B cell (primary cell): ENCODE results near the gene AHRR. TPM values are rescaled to one million over a fixed set of nuclear protein-coding genes. Genes with fewer than 3 reads are reported as not detected.

ENCODE experiments used
- ATAC-seq: fragments of 200-7000 bp; cut with Tn5 transposase; one replicate; pipeline ENCODE4 v1.10.0; 2021; ENCODE audit warnings: low read depth, mild to moderate bottlenecking, moderate number of reproducible peaks, moderate library complexity
- CTCF ChIA-PET: fragments of 350-600 bp; sonication (Branson Sonifier 250); formaldehyde crosslinking; loops from one replicate; lab custom pipeline; 2021; ENCODE audit warnings: antibody characterized with exemption, inconsistent platforms; lab: Charles Lee
- POLR2A ChIA-PET: fragments of 350-600 bp; sonication (Branson Sonifier 250); formaldehyde crosslinking; loops from one replicate; lab custom pipeline; 2021; ENCODE audit warnings: antibody characterized with exemption; lab: Charles Lee
- DNase-seq: peaks from one replicate; pipeline ENCODE4 v3.0.0; 2013
- H2AFZ ChIP-seq: 2 replicates; pipeline ENCODE4 v1.6.1; 2012; ENCODE audit warnings: mild to moderate bottlenecking, low read depth, low read length; ENCODE audit not compliant: insufficient read depth, poor library complexity, severe bottlenecking
- H3K27ac ChIP-seq, 2 donors: 1 replicate in 1 of 2; 2 replicates in 1 of 2; pipeline ENCODE4 v1.5.1; 2012 to 2013; ENCODE audit warnings: low read length in 2 of 2, mild to moderate bottlenecking in 2 of 2, moderate library complexity in 1 of 2
- H3K27me3 ChIP-seq, 4 experiments: fragments of 200-600 bp in 1 of 4; sonication (generic) in 1 of 4; replicated peaks in 1 of 4; 1 replicate in 2 of 4; 2 replicates in 2 of 4; pipeline versions ENCODE4 v1.6.1 to v1.7.0; 2013 to 2016; ENCODE audit warnings: low read length in 3 of 4, mild to moderate bottlenecking in 2 of 4, mixed read lengths in 1 of 4, moderate library complexity in 1 of 4; ENCODE audit not compliant: insufficient read depth in 4 of 4, control insufficient read depth in 3 of 4; ENCODE audit errors: control extremely low read depth in 1 of 4
- H3K36me3 ChIP-seq, 2 experiments: replicated peaks in 1 of 2; 1 replicate in 1 of 2; 2 replicates in 1 of 2; pipeline versions ENCODE4 v1.6.1 to v1.7.1; 2013; ENCODE audit warnings: low read length in 1 of 2; ENCODE audit not compliant: insufficient read depth in 2 of 2, control insufficient read depth in 1 of 2; ENCODE audit errors: control extremely low read depth in 1 of 2, extremely low read depth in 1 of 2
- H3K4me1 ChIP-seq, 2 donors: fragments of 200-600 bp in 1 of 2; sonication (generic) in 1 of 2; 1 replicate in 1 of 2; 2 replicates in 1 of 2; pipeline versions ENCODE4 v1.5.1 to v1.6.1; 2013 to 2017; ENCODE audit warnings: low read length in 2 of 2; ENCODE audit not compliant: control insufficient read depth in 2 of 2, insufficient read depth in 2 of 2
- H3K4me2 ChIP-seq: replicated peaks from 2 replicates; pipeline ENCODE3; 2012; ENCODE audit warnings: mild to moderate bottlenecking, low read depth, low read length; ENCODE audit not compliant: poor library complexity, severe bottlenecking
- H3K4me3 ChIP-seq, 5 experiments: fragments of 200-600 bp in 1 of 5; sonication (generic) in 1 of 5; 1 replicate in 3 of 5; 2 replicates in 2 of 5; pipeline versions ENCODE4 v1.5.1 to v1.7.0; 2011 to 2016; ENCODE audit warnings: low read length in 4 of 5, mild to moderate bottlenecking in 4 of 5, low read depth in 2 of 5, control low read depth in 1 of 5, moderate library complexity in 1 of 5; ENCODE audit not compliant: insufficient read depth in 1 of 5; ENCODE audit errors: control extremely low read depth in 1 of 5, extremely low read depth in 1 of 5
- H3K79me2 ChIP-seq: fragments of 200-600 bp; sonication (generic); one replicate; pipeline ENCODE4 v1.6.0; 2016; ENCODE audit warnings: low read length; ENCODE audit not compliant: control insufficient read depth, insufficient read depth
- H3K9ac ChIP-seq: fragments of 200-600 bp; sonication (generic); 2 replicates; pipeline ENCODE4 v1.6.1; 2017; ENCODE audit warnings: mild to moderate bottlenecking, low read length, moderate library complexity
- H3K9me3 ChIP-seq, 3 donors: one replicate each; pipeline versions ENCODE4 v1.6.1 to v1.7.1; 2013; ENCODE audit warnings: low read length in 2 of 3; ENCODE audit not compliant: control insufficient read depth in 2 of 3, insufficient read depth in 1 of 3; ENCODE audit errors: control extremely low read depth in 1 of 3
- H4K20me1 ChIP-seq: 2 replicates; pipeline ENCODE4 v1.6.0; 2012; ENCODE audit warnings: mild to moderate bottlenecking, low read length; ENCODE audit not compliant: insufficient read depth, control insufficient read depth, poor library complexity, severe bottlenecking
- H3K27ac Mint-ChIP-seq: one replicate; pipeline ENCODE4 v1.8.0; 2021; ENCODE audit warnings: mixed read lengths
- H3K27me3 Mint-ChIP-seq: one replicate; pipeline ENCODE4 v1.8.0; 2021; ENCODE audit warnings: mixed read lengths
- H3K4me1 Mint-ChIP-seq: one replicate; pipeline ENCODE4 v1.8.0; 2021; ENCODE audit warnings: mixed read lengths
- H3K4me3 Mint-ChIP-seq: one replicate; pipeline ENCODE4 v1.8.0; 2021; ENCODE audit warnings: mixed read lengths
- H3K9me3 Mint-ChIP-seq: one replicate; pipeline ENCODE4 v1.8.0; 2022; ENCODE audit warnings: mixed read lengths; ENCODE audit not compliant: insufficient read depth
- EZH2 ChIP-seq: IDR thresholded peaks from 2 replicates; pipeline ENCODE4 v1.6.1; 2012; ENCODE audit warnings: borderline replicate concordance, low read depth, mild to moderate bottlenecking, moderate library complexity, low read length; ENCODE audit not compliant: insufficient read depth, poor library complexity, severe bottlenecking
- WGBS: methylation state at CpG from one replicate; pipeline ENCODE4 v1.1.5; 2013; ENCODE audit warnings: missing lambda C conversion rate; ENCODE audit not compliant: insufficient coverage; 5-methylcytosine and 5-hydroxymethylcytosine counted together
- intact Hi-C: fragments of 100-400 bp; cut with micrococcal nuclease; formaldehyde crosslinking; loops from one replicate; pipeline ENCODE4 v1.10.0; 2022
- polyA plus RNA-seq: library from polyadenylated mRNA; depleted of rRNA; stranded (reverse); fragments of >200 nt; gene quantifications from 2 replicates; pipeline ENCODE4 v1.2.3, GENCODE V29; 2012
- total RNA-seq, 2 donors: library from RNA; stranded (reverse); fragments of 120-200 nt in 1 of 2; gene quantifications; 1 replicate in 1 of 2; 2 replicates in 1 of 2; pipeline versions ENCODE4 v1.2.3 to v1.2.4, GENCODE V29; 2013 to 2022
- TF ChIP-seq, protein P1 (sequence below): fragments of 200-600 bp; IDR thresholded peaks from one replicate; pipeline ENCODE4 v1.8.0; 2022; ENCODE audit warnings: antibody characterized with exemption, mild to moderate bottlenecking

AHRR gene
- total and polyA plus RNA-seq, 2 donors (not counting 1 experiment from before 2014, with no cell fraction given) = 0.13 to 1.7 TPM

DNA sequence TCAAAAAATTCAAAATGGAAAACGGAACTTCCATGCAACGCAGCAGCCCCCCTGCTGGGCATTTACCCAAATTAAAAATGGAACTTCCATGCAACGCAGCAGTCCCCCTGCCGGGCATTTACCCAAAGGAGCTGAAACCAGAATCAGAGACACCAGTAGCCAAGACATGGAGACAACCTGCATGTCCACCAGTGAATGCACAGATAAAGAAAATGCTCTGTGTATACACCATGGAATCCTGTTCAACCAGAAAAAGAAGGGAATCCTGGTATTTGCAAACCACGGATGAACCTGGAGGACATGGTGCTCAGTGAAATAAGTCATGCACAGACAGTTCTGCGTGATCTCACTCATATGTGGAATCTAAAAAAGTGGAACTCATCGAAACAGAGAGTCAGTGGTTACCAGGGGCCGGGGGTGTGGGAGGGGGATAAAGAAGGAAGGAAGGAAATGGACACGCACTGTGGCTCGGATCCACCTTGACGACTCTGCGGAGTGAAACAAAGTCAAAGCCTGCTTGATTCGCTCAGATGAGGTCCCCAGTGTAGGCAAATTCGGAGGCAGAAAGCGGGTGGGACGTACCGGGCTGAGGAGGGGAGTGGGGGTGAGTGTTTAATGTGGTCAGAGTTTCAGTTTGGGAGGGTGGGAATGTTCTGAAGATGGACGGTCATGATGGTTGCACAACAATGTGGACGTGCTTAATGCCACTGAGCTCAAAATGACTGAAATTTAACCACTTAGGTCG lies 81.3 kb downstream of the AHRR start:
- peak overlapping the region in 3 of 5 experiments; percentile 8 to 20 (median 16) for H3K4me3 ChIP-seq
- peak; percentile 79 for DNase-seq
- H3K9me3 ChIP-seq = peaks cover 0 to 19% (median 0%) of the 10 kb centered on the region in 3 donors
- H3K4me2 ChIP-seq = peak overlapping the region; percentile 59
- intact Hi-C loops = no loop called here
- 22% methylated on average over 20 of the region's 20 CpGs for WGBS
- no peak for TF ChIP-seq EZH2
- no peaks in the 10 kb centered on the region for H4K20me1 ChIP-seq
- ChIA-PET CTCF (no interaction called here), POLR2A (interaction anchor here (0.7 kb wide), 1 partner anchor 55 kb away, joined by 4 read pairs; no protein-coding TSS in a partner anchor)
- no peak overlapping the region for H3K27ac ChIP-seq
- no peak overlapping the region for H2AFZ ChIP-seq
- peaks cover 36 to 37% of the 10 kb centered on the region in 2 donors for H3K4me1 ChIP-seq
- H3K9ac ChIP-seq = peak overlapping the region; percentile 36
- Mint-ChIP-seq H3K9me3 (no peaks in the 10 kb centered on the region), H3K4me1 (peaks cover 45% of the 10 kb centered on the region), H3K27ac (peak overlapping the region; percentile 2), H3K27me3 (peaks cover 45% of the 10 kb centered on the region), H3K4me3 (peak overlapping the region; percentile 65)
- peaks cover 0 to 24% (median 11%) of the 10 kb centered on the region in 4 experiments for H3K27me3 ChIP-seq
- ATAC-seq = peak; percentile 53
- H3K79me2 ChIP-seq = no peaks in the 10 kb centered on the region
- H3K36me3 ChIP-seq = no peaks in the 10 kb centered on the region

DNA sequence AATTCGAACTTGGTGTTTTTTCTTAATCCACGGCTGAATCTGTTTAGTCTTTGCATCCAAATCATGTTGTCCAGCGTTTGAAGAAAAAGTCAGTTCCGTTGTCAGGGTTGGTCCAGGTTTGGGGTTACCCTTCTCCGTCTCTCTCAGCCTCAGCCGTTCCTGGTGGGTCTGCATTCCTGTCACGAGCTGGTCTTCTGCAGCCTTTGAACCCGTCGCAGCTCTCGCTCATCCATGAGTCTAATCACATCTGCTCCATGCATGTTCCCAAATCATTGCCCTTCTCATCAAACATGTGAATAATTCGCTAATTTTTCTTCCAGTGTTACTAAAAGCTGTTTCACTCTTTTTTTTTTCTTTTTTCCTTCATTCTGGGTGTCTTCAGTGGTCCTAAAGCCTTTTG lies 82.5 kb downstream of the AHRR start:
- no peak overlapping the region for H3K27ac Mint-ChIP-seq
- Histone ChIP-seq H4K20me1 (no peaks in the 10 kb centered on the region), H3K4me1 (peaks cover 32 to 33% of the 10 kb centered on the region in 2 donors), H3K9ac (no peak overlapping the region), H3K79me2 (no peaks in the 10 kb centered on the region), H3K36me3 (no peaks in the 10 kb centered on the region), H3K27me3 (peaks cover 0 to 17% (median 8%) of the 10 kb centered on the region in 4 experiments), H3K4me2 (no peak overlapping the region), H3K27ac (no peak overlapping the region), H3K4me3 (no peak overlapping the region), H3K9me3 (peaks cover 0 to 12% (median 0%) of the 10 kb centered on the region in 3 donors), H2AFZ (no peak overlapping the region)
- ChIA-PET CTCF (no interaction called here), POLR2A (no interaction called here)
- no peak for DNase-seq
- WGBS = 95% methylated on average over 10 of the region's 11 CpGs
- H3K9me3 Mint-ChIP-seq = no peaks in the 10 kb centered on the region
- no peak for ATAC-seq
- TF ChIP-seq EZH2 = no peak
- TF ChIP-seq, protein P1, sequence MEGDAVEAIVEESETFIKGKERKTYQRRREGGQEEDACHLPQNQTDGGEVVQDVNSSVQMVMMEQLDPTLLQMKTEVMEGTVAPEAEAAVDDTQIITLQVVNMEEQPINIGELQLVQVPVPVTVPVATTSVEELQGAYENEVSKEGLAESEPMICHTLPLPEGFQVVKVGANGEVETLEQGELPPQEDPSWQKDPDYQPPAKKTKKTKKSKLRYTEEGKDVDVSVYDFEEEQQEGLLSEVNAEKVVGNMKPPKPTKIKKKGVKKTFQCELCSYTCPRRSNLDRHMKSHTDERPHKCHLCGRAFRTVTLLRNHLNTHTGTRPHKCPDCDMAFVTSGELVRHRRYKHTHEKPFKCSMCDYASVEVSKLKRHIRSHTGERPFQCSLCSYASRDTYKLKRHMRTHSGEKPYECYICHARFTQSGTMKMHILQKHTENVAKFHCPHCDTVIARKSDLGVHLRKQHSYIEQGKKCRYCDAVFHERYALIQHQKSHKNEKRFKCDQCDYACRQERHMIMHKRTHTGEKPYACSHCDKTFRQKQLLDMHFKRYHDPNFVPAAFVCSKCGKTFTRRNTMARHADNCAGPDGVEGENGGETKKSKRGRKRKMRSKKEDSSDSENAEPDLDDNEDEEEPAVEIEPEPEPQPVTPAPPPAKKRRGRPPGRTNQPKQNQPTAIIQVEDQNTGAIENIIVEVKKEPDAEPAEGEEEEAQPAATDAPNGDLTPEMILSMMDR = no peak
- intact Hi-C loops = no loop called here
- peaks cover 45% of the 10 kb centered on the region for H3K4me1 Mint-ChIP-seq
- peaks cover 46% of the 10 kb centered on the region for H3K27me3 Mint-ChIP-seq
- H3K4me3 Mint-ChIP-seq = peak overlapping the region; percentile 17
